Ramos (cell line): ENCODE data around the gene SLC9A8.
"Not testable (repeated sequence)": the region's sequence is repeated elsewhere in the genome, so short reads cannot be mapped to it uniquely, and the experiment has no call there.

ENCODE experiments used
- in situ Hi-C: fragments of 300-500 bp; cut with MboI; formaldehyde crosslinking; loops from one replicate; pipeline ENCODE4 v1.14.3; 2022; ENCODE audit warnings: low sequenced_read_pairs; ENCODE audit not compliant: unreplicated experiment

Gene SLC9A8

GRCh38 chr20:49812507-49813304, at the start of gene SLC9A8:
SLC9A8 (plus strand) TSS chr20:49812828; CDS start chr20:49812923, 95 bp downstream.
- in situ Hi-C loops: no loop called here

DNA sequence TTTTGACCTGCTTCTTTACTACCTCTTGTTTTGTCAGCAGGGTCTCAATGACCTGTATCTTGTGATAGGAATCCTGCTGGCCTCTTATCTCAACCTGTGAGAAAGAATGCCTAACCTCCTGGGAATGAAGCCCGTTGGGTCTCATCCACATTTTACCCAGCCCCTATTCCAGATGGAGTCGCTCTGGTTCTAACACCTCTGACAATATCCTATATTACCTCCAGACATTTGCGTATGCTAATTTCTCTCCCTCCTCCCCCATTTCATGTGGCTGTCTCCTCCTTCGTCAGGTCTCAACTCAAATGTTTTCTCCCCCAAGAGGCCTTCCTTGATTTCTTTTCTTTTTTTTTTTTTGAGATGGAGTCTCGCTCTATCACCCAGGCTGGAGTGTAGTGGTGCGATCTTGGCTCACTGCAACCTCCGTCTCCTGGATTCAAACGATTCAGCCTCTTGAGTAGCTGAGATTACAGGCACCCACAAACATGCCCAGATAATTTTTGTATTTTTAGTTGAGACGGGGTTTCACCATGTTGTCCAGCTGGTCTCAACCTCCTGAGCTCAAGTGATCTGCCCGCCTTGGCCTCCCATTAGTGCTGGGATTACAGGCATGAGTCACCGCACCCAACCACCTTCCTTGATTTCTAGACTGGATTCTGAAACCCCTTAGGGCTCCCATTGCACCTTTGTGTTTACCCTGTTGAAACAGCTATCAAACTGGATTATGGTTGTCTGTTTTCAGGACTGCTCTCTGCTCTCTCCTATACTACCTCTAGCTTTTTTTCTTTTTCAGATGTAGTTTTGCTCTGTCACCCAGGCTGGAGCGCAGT, 49.5 kb upstream of the SLC9A8 start:
- in situ Hi-C loops: no loop called here

GRCh38 chr20:49765413-49765736, 47.3 kb upstream of the SLC9A8 start:
- in situ Hi-C loops: no loop called here

DNA sequence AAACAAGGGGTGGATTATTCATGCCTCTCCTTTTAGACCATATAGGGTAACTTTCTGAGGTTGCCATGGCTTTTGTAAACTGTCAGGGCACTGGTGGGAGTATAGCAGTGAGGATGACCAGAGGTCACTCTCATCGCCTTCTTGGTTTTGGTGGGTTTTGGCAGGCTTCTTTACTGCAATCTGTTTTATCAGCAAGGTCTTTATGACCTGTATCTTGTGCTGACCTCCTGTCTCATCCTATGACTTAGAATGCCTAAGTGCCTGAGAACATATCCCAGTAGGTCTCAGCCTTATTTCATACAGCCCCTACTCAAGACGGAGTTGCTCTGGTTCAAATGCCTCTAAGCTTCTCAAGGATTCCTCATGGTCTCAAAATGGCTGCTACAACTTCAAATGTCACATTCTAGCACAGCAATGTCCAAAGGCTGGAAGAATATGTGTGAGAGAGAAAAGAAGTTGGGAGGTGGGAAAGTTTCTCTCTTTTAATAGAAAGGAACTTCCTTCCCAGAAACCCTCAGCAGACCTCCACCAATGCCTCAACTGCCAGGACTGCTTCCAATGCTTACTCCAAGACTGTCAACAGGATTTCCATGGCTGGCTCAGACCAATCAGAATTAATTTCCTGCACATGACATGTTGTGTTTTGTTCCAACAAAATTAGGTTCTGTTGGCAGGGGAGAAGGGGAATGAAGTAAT, 46.6 kb upstream of the SLC9A8 start:
- in situ Hi-C loops: no loop called here

DNA sequence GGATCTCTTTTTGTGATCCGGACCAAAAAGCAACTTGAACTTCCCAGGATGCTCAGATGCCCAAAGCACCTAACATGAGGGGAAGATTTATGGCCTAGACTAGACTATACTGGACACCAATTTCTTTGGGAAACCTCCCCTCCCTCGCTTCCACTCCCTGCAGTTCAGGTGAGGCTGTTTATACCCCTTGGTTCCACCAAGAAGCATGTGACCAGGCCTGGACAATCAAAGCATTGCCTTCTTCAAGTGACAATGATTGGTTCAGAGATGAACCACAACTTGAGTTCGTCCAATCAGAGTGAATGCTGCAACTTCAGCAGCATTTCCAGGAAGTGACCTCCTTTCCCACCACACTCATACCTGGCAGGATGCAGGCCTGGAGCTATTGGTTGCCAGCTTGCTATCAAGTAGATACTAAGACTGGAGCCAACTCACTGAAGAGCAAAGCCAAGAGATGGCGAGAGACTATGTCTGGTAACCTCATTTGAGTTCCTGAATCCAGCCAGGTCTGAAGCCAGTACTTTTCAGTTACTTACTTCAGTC, 45.6 kb upstream of the SLC9A8 start:
- in situ Hi-C loops: no loop called here

GRCh38 chr20:49768204-49769047, 44.2 kb upstream of the SLC9A8 start:
- in situ Hi-C loops: no loop called here

- in situ Hi-C loops: no loop called here
Measured at GRCh38 chr20:49769048-49769581, 43.5 kb upstream of the SLC9A8 start.

DNA sequence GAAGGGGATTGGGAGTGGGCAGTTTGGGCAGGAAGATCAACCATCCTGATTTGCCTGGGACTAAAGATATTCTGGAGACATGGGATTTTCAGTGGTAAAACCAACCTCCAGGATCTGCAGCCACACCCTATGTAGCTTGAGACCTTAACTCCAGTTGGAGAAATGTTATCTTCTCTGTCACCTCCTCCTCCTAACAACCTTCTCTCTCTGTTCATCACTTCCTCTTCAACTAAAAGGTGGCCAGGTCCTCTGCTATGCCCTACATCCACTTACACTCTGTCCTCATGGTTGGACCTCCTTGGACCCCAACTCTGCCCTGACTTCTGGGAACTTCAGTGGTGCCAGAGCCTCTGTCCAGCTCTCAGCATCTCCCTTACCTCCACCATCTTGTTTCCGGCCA, 42.0 kb upstream of the SLC9A8 start:
- in situ Hi-C loops: no loop called here

- in situ Hi-C loops: not testable (repeated sequence)
Measured at GRCh38 chr20:49774213-49774612, 38.4 kb upstream of the SLC9A8 start.

- in situ Hi-C loops: no loop called here
Measured at GRCh38 chr20:49775229-49775693, 37.4 kb upstream of the SLC9A8 start.

- in situ Hi-C loops: no loop called here
Measured at GRCh38 chr20:49779972-49780371, 32.7 kb upstream of the SLC9A8 start.

- in situ Hi-C loops: no loop called here
Measured at GRCh38 chr20:49781676-49782075, 31.0 kb upstream of the SLC9A8 start.

- in situ Hi-C loops: not testable (repeated sequence)
Measured at GRCh38 chr20:49782439-49782838, 30.2 kb upstream of the SLC9A8 start.

DNA sequence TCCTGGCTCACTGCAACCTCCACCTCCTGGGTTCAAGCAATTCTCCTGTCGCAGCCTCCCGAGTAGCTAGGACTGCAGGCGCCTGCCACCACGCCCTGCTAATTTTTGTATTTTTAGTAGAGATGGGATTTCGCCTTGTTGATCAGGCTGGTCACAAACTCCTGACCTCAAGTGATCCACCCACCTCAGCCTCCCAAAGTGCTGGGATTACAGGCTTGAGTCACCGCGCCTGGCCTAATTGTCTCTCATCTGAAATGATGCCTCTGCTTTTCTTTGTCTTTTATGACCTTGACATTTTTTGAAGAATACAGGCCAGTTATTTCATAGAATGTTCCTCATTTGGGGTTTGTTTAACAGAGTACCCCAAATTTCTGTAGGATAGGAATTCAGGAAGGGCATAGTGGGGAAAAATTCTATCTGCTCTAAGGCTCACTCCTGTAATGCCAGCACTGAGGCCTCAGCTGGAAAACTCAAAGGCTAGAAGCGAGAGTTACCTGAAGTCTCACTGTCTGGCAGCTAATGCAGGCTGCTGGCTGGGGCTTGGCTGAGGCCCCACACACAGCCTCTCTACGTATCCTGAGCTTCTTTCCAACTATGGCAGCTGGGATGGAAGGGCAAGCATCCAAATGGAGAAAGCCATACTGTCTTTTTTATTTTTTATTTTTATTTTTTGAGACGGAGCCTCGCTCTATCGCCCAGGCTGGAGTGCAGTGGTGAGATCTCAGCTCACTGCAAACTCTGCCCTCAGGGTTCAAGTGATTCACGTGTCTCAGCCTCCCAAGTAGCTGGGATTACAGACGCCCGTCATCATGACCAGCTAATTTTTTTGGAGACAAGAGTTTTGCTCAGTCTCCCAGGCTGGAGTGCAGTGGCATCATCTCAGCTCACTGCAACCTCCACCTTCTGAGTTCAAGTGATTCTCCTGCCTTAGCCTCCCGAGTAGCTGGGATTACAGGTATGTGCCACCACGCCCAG, 29.3 kb upstream of the SLC9A8 start:
- in situ Hi-C loops: not testable (repeated sequence)

- in situ Hi-C loops: no loop called here
Measured at GRCh38 chr20:49784291-49784690, 28.3 kb upstream of the SLC9A8 start.

DNA sequence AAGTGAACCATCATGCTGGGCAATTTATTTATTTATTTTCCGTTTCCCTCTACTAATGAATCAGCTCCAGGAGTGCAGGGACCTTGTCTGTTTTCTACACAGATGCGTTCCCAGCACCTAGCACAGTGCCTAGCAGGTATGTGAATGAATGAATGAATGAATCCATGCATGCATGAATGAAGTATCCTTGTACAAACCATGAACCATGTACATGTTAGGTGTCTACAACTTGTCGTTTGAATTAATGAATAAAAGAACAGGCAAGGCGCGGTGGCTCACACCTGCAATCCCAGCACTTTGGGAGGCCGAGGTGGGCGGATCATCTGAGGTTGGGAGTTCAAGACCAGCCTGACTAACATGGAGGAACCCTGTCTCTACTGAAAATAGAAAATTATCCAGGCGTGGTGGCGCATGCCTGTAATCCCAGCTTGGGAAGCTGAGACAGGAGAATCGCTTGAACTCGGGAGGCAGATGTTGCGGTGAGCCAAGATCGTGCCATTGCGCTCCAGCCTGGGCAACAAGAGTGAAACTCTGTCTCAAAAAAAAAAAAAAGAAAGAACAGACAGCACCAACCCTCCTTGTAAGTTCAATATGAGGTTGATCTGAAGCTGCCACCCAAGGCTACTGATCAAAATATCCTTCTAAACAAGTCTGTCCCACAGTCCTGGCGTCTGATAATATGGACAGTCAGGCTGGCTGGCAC, 27.3 kb upstream of the SLC9A8 start:
- in situ Hi-C loops: no loop called here

DNA sequence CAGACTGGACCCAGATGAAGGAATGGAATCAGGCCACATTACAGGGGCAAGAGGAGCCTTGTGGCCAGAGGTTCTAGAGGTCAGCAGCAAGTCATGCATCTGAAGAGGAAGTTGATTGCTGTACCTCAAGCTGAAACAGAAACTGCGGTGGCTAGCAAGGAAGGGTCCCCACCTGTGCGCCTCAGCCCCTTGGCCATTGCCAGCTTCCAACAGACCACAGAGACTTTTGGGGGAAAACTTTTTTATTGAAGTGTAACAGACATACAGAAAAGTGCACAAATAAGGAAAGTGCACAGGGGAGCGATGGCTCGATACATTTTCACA, 26.8 kb upstream of the SLC9A8 start:
- in situ Hi-C loops: no loop called here

DNA sequence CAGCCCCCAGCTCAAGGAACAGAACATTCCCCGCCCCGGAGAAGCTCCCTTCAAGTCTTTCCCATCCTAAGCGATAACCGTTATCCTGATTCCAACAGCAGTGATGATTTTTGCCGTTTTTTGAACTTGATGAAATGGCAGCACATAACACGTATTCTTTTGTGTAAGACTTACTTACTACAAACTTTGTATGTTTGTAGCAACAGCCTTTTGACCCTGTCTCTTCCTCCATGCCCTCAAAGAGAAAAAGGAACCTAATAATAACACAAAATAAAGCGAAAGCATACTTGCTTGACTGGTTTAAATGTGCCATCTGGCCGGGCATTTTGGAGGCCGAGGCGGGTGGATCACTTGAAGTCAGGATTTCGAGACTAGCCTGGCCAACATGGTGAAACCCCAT, 26.4 kb upstream of the SLC9A8 start:
- in situ Hi-C loops: no loop called here
